Chondrocyte (in vitro differentiated cells): ENCODE measurements around the gene CXorf58. TPM values are rescaled to one million over a fixed set of nuclear protein-coding genes. Genes with fewer than 3 reads are reported as not detected.

ENCODE experiments used
- DNase-seq: peaks from one replicate; pipeline ENCODE4 v3.0.0; 2021; ENCODE audit warnings: mixed read lengths, low spot score
- H3K27ac Mint-ChIP-seq: one replicate; pipeline ENCODE4 v1.8.0; 2021; ENCODE audit warnings: mild to moderate bottlenecking, moderate library complexity, mixed read lengths; ENCODE audit not compliant: unreplicated experiment
- H3K27me3 Mint-ChIP-seq: 2 replicates; pipeline ENCODE4 v1.8.0; 2021; ENCODE audit warnings: low read depth, mixed read lengths
- H3K36me3 Mint-ChIP-seq: 2 replicates; pipeline ENCODE4 v1.8.0; 2021; ENCODE audit warnings: low read depth, mixed read lengths
- H3K4me1 Mint-ChIP-seq: 2 replicates; pipeline ENCODE4 v1.8.0; 2021; ENCODE audit warnings: low read depth, mild to moderate bottlenecking, mixed read lengths
- H3K4me3 Mint-ChIP-seq: one replicate; pipeline ENCODE4 v1.8.0; 2021; ENCODE audit warnings: mild to moderate bottlenecking, moderate library complexity, mixed read lengths; ENCODE audit not compliant: unreplicated experiment
- H3K9me3 Mint-ChIP-seq: 2 replicates; pipeline ENCODE4 v1.8.0; 2021; ENCODE audit warnings: low read depth, mixed read lengths
- total RNA-seq: library from RNA; stranded (reverse); gene quantifications from 3 replicates; pipeline ENCODE4 v1.2.1, GENCODE V29; 2021
- TF ChIP-seq, protein P1 (sequence below): fragments of 200-600 bp; sonication (generic); IDR thresholded peaks from 2 replicates; pipeline ENCODE4 v1.5.0; 2021; ENCODE audit warnings: antibody characterized with exemption, mild to moderate bottlenecking, moderate library complexity

Gene CXorf58
- total RNA-seq, 1 donor from 2014 or later: 0.30 TPM

DNA sequence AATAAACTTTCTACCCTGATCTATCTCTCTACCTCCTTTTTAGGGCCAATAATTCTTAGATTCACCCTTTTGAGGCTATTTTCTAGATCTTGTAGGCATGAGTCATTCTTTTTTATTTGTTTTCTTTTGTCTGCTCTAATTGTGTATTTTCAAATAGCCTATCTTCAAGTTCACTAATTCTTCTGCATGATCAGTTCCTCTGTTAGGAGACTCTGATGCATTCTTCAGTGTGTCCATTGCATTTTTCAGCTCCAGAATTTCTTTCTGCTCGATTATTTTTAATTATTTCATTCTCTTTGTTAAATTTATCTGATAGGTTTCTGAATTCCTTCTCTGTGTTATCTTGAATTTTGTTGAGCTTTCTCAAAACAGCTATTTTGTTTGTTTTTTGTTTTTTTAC is 11.3 kb downstream of the CXorf58 start:
- no peak for DNase-seq
- peaks cover 6% of the 10 kb centered on the region for H3K4me1 Mint-ChIP-seq
- H3K27ac Mint-ChIP-seq: no peak overlapping the region
- TF ChIP-seq, protein P1, sequence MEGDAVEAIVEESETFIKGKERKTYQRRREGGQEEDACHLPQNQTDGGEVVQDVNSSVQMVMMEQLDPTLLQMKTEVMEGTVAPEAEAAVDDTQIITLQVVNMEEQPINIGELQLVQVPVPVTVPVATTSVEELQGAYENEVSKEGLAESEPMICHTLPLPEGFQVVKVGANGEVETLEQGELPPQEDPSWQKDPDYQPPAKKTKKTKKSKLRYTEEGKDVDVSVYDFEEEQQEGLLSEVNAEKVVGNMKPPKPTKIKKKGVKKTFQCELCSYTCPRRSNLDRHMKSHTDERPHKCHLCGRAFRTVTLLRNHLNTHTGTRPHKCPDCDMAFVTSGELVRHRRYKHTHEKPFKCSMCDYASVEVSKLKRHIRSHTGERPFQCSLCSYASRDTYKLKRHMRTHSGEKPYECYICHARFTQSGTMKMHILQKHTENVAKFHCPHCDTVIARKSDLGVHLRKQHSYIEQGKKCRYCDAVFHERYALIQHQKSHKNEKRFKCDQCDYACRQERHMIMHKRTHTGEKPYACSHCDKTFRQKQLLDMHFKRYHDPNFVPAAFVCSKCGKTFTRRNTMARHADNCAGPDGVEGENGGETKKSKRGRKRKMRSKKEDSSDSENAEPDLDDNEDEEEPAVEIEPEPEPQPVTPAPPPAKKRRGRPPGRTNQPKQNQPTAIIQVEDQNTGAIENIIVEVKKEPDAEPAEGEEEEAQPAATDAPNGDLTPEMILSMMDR: no peak
- H3K4me3 Mint-ChIP-seq: no peak overlapping the region
- peaks cover 3% of the 10 kb centered on the region for H3K36me3 Mint-ChIP-seq
- peaks cover 10% of the 10 kb centered on the region for H3K9me3 Mint-ChIP-seq
- no peaks in the 10 kb centered on the region for H3K27me3 Mint-ChIP-seq

DNA sequence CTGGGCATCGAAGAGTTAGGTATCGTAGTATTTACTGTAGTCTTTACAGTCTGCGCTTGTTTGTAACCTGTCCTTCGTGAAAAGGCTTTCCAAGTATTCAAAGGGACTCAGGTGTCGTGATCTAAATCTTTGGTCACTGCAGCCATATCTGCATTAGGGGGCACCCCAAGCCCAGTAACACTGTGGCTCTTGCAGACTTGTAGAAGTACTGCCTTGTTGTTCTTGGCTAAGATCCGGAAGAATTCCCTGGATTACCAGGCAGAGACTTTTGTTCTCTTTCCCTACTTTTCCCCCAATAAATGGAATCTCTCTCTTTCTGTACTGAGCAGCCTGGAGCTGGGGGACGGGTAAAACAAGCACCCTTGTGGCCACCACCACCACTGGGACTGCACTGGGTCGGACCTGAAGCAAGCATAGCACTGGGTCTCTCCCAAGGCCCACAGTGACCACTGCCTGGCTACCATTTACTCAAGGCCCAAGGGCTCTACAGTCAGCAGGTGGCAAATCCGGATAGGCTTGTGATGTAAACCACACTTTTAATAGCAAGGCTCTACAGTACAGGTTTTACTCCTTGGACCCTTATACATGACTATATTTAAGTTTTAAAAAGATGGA is 12.0 kb downstream of the CXorf58 start:
- TF ChIP-seq, protein P1: peak; percentile 73
- H3K4me1 Mint-ChIP-seq: peaks cover 6% of the 10 kb centered on the region
- peak overlapping the region; percentile 41 for H3K27ac Mint-ChIP-seq
- no peak for DNase-seq
- H3K27me3 Mint-ChIP-seq: no peaks in the 10 kb centered on the region
- H3K4me3 Mint-ChIP-seq: no peak overlapping the region
- H3K9me3 Mint-ChIP-seq: peaks cover 10% of the 10 kb centered on the region
- peaks cover 3% of the 10 kb centered on the region for H3K36me3 Mint-ChIP-seq

DNA sequence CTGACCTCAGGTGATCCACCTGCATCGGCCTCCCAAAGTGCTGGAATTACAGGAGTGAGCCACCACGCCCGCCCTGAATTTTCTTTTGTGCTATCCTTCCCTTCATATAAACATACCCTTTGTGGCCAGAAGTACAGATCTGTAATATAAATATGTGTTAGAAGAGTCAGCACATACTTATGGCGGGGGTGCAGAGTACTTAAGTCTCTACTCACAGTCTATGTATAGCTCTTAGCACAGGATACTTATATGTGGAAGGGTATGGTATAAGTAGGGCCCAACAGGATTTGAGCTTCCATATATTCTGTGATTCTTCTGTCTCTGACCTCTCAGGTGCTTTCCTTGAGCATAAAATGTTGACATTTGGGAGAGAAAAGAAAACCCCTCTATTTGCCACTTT is 18.2 kb downstream of the CXorf58 start:
- Mint-ChIP-seq H3K27ac (peak overlapping the region; percentile 5), H3K27me3 (no peaks in the 10 kb centered on the region), H3K36me3 (no peaks in the 10 kb centered on the region), H3K4me1 (peaks cover 2% of the 10 kb centered on the region), H3K4me3 (no peak overlapping the region), H3K9me3 (no peaks in the 10 kb centered on the region)
- DNase-seq: no peak
- TF ChIP-seq, protein P1: no peak

DNA sequence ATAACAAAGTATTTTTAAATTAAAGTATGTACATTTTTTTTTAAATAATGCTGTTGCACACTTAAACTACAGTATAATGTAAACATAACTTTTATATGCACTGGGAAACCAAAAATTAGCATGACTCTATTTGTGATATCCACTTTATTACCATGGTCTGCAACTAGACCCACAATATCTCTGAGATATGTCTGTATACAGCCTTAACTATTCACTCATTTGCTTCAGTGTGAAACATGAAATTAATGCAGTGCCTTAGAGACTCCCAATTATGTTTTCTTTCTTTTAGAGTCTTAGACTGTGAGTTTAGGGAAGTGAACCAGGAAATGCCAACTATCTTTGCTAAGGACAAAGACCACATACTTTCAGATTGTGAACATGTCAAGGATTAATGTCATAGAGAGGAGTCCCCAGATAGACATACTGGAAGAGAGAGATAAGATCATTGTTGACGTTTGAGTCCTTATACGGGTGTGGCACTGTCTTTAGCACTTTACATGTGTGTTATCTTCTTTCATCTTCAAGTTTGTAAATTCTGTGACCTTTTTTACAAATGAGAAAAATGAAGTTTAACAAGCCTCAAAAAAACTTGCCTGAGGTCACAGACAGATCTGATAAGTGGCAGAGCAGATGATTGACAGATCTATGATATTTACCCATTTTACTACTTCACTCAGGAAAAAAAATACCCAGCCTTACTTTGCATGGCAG is 23.2 kb downstream of the CXorf58 start:
- H3K4me3 Mint-ChIP-seq: no peak overlapping the region
- H3K4me1 Mint-ChIP-seq: peaks cover 15% of the 10 kb centered on the region
- H3K36me3 Mint-ChIP-seq: no peaks in the 10 kb centered on the region
- no peak overlapping the region for H3K27ac Mint-ChIP-seq
- no peaks in the 10 kb centered on the region for H3K27me3 Mint-ChIP-seq
- TF ChIP-seq, protein P1: no peak
- no peak for DNase-seq
- H3K9me3 Mint-ChIP-seq: no peaks in the 10 kb centered on the region

DNA sequence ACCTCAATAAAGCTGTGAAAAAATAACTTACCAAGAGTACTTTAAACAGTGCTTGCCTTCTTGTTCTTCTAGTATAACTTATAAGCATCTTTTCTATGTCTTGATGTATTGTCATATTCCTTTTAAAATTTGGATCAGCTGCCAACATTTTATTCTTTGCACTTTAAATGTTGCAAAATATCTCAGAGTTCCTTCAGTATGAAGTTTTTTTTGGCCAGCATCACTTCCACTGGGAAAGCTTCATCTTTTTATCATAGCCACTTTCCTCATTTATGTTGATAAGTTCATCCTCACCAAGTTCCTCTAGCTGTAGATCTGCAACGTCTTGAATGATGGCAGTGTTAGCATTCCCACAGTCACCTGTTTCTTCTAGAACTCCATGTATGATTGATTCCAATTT is 24.2 kb downstream of the CXorf58 start:
- Mint-ChIP-seq H3K27ac (no peak overlapping the region), H3K36me3 (no peaks in the 10 kb centered on the region), H3K4me3 (no peak overlapping the region), H3K9me3 (no peaks in the 10 kb centered on the region), H3K27me3 (no peaks in the 10 kb centered on the region), H3K4me1 (peaks cover 15% of the 10 kb centered on the region)
- TF ChIP-seq, protein P1: no peak
- DNase-seq: no peak
